DMS 273 (cell line): Measurements from ENCODE around the gene ZFY.
"Not testable (repeated sequence)": the region's sequence is repeated elsewhere in the genome, so short reads cannot be mapped to it uniquely, and the experiment has no call there.

Source experiments
- DNase-seq: peaks from one replicate; lab custom pipeline; 2025; ENCODE audit not compliant: unreplicated experiment; lab: John Stamatoyannopoulos, UW

The ZFY gene

DNA sequence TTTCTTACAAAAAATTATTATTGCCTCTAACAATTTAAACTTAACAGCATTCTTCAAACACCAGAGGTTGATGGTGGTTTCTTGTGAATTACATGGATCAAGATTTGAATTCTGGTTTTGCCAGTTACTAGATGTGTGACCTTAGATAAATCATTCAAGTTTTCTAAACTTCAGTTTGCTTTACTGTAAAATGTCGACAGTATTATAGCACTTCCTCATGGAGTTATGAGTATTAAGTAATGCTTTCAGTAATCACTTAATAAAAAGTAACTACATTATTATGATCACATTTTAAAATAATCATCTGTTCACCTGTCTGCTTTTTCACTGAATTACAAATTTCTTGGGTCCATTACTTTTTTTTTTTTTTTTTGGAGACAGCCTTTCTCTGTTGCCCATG lies 37.5 kb downstream of the ZFY start:
- no peak for DNase-seq

DNA sequence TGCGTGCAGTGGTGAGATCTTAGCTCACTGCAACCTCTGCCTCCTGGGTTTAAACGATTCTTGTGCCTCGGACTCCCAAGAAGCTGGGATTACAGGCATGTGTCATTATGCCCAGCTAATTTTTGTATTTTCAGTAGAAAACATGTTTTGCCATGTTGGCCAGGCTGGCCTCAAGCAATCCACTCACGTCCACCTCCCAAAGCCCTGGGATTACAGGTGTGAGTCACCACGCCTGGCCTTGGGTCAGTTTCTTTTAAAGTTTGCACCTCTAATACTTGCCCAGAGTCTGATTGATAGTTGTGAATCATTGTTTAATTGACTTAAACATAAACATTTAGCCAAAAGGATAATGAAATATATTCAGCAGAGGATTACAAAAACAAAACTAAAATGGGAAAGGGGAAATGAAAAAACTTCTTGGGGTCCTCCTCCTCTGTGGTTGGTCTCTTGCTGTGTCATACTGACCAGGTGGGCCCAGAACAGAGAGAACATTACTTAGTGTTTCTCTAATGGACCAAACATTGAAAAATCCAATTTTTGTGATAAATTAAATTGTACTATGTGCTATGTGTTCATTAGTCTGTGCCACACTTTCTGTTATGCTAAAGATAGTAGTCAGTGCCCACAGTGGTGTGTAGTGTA lies 38.0 kb downstream of the ZFY start:
- no peak for DNase-seq

DNA sequence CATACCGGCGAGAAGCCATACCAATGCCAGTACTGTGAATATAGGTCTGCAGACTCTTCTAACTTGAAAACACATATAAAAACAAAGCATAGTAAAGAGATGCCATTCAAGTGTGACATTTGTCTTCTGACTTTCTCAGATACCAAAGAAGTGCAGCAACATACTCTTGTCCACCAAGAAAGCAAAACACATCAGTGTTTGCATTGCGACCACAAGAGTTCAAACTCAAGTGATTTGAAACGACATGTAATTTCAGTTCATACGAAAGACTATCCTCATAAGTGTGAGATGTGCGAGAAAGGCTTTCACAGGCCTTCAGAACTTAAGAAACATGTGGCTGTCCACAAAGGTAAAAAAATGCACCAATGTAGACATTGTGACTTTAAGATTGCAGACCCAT lies 44.1 kb downstream of the ZFY start:
- DNase-seq = no peak

DNA sequence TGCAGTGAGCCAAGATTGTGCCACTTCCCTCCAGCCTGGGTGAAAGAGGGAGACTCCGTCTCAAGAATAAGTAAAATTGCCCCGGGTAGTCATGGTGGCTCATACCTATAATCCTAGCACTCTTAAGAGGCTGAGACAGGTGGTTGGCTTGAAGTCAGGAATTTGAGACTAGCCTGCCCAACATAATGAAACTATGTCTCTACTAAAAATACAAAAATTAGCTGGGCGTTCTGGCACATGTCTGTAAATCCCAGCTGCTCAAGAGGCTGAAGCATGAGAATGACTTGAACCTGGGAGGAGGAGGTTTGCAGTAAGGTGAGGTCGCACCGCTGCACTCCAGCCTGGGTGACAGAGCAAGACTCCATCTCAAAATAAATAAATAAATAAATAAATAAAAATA lies 49.3 kb downstream of the ZFY start:
- no peak for DNase-seq

DNA sequence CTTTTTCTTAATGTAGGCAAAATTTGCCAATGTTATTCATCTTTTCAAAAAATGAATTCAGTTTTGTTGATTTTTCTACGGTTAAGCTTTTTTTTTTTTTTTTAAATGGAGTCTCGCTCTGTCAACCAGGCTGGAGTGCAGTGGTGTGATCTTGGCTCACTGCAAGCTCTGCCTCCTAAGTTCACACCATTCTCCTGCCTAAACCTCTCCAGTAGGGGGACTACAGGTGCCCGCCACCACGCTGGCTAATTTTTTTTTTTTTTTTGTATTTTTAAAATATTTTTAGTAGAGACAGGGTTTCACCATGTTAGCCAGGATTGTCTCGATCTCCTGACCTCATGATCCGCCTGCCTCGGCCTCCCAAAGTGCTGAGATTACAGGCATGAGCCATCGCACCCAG lies 52.0 kb downstream of the ZFY start:
- DNase-seq = not testable (repeated sequence)

DNA sequence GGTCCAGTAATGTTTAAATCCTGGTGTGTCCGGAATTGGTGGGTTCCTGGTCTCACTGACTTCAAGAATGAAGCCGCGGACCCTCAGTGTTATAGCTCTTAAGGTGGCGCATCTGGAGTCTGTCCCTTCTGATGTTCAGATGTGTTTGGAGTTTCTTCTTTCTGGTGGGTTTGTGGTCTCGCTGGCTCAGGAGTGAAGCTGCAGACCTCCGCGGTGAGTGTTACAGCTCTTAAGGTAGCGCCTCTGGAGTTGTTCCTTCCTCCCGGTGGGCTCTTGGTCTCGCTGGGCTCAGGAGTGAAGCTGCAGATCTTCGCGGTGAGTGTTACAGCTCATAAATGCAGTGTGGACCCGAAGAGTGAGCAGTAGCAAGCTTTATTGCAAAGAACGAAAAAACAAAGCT lies 62.2 kb downstream of the ZFY start:
- not testable (repeated sequence) for DNase-seq

DNA sequence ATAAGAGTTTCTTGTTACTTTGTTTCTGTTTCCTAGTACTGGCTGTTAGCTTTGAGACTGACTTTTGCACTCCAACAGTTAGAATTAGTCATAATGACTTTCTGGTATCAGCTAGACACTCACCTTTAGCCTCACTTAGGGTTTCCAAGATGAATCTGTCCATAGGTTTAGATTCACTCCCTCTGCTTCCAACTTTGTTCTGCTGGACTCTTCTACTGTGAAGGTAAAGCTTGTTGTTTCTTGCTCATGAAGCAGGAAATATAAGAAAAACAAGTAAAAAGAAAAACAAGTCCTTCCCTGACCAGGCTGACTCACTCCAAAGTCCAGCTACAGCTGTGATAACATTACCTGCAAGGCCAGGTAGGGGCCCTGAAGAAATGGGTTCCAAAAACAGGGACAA lies 67.0 kb downstream of the ZFY start:
- no peak for DNase-seq

DNA sequence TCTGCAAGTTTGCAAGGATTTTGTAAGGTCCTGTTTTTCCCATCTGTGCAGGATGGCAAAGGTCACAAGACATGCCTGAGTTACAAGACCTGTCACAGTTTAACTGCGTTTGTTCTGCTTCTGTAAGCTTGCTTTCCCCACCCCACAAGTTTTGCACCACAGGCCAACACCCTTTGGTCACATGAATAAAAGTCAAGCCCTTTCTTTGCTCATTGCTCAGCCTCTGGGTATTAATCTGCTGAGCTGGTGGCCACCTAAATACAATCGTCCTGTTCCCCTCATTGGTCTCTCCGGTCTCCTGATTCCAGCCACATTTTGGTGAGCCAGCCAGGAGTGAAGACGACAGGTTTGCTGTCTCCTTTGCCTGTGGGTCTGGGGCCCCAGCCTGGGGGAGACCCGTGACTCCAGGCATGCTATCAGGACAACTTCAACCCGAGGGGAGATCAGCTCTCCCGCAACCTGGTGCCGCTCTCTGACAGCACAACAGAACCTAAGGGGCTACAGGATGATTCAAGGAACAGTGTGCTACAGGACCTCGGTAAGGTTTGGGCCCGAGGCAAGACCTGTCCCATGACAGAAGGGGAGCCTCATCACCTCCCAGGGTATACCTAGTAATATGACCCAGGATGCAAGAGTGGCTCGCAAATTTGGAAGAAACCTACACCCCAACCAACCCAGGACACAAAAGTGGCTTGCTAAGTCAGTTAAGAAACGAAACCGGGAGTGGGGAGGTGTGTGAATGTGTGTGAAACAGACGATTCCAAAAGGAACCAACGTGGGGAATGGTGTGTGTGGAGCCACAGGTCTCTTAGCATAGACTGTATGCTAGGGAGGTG lies 67.7 kb downstream of the ZFY start:
- DNase-seq = no peak

DNA sequence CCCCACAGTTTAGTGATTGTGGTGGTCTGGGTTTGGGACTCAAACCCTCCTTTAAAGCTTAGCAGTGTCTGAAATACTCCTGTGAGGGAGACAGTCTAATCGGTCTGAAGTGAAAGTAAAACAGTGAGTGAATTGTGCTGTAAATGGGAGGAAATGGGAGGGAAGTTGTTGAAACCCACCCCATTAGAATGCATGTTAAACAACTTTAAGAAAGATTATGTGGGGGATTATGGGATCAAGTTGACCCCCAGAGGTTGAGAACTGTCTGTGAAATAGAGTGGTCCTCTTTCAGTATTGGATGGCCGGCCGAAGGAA lies 68.3 kb downstream of the ZFY start:
- DNase-seq = no peak

DNA sequence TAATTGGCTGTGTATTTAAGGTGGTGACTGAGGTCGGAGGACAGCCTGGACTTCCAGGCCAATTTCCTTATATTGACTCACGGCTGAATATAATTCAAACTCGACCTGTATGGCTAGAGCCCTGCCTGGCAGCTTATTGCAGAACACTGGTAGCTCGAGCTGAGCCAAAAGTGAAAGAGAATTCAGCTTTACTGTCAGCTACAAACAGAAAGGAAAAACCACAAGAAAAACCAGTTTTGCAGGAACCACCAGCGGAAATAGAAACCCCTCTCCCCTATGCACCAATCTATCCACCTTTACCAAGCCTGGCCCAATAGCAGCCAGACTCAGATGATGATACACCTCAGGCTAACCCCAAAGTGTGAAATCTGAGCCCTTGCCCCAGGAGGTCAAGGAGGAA lies 68.7 kb downstream of the ZFY start:
- DNase-seq = no peak

DNA sequence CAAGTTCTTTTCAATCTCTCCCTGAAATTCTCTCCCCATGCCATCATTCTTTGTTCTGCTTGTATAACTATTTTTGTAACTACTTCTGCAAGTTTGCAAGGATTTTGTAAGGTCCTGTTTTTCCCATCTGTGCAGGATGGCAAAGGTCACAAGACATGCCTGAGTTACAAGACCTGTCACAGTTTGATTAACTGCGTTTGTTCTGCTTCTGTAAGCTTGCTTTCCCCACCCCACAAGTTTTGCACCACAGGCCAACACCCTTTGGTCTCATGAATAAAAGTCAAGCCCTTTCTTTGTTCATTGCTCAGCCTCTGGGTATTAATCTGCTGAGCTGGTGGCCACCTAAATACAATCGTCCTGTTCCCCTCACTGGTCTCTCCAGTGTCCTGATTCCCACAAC lies 70.8 kb downstream of the ZFY start:
- not testable (repeated sequence) for DNase-seq

DNA sequence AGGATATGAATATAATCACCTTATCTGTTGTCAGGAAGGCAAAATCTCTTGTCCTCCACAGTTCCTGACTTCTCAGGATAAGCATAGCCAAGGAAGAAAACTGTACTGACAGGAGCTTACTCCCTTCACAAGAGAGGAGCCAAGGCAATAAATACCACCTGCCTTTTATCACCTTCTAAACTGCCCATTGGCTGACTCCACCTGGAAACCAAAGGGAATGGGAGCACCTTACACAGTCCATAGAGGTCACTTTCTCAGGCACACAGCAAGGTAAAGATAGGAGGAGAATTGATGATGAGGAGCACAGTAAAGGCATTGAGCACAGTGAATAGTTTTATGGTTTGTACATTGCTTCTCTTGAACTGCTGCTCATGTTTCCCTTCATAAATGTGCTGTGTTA lies 72.8 kb downstream of the ZFY start:
- DNase-seq = no peak

DNA sequence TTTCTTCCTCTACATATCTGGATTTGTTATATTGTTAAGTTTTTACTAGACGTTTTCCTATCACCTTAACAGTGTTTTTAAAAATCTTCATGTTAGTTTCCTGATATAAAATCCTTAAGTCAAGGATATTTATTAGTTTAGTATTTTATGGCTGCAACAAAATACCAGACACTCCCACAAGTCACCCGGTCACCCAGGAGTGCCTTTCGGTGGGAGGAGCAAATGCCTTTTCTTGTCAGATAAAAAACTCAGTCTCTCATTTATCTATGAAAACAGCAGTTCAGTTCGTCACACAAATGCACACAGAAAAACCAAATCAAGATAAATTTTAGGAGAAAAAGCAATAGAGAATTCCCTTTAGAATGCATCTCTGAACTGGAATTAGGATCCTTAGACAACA lies 77.0 kb downstream of the ZFY start:
- DNase-seq = no peak

DNA sequence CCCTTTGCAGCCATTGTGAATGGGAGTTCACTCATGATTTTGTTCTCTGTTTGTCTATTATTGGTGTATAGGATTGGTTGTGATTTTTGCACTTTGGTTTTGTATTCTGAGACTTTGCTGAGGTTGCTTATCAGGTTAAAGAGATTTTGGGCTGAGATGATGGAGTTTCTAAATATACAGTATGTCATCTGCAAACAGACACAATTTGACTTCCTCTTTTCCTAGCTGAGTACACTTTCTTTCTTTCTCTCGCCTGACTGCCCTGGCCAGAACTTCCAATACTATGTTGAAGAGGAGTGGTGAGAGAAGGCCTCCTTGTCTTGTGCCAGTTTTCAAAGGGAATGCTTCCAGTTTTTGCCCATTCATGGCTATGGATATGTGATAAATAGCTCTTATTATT lies 81.4 kb downstream of the ZFY start:
- DNase-seq = no peak

DNA sequence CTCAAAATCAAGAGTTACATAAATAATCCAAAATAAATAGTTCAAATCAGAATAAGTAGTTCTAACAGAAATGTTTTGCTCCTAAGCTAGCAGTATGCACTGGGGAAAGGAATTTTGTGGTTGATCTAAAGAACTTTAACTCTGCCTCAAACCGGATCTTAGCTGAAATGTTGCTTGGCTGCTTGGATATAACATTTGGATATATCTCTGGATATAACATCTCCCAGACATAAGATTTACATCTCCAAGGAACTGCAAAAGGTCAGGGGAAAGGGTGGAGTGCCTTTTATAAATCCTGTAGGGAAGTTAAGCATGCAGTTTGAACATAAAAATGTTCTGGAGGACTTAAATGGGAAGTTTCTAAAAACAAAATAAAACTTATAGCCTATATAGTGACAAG lies 83.4 kb downstream of the ZFY start:
- DNase-seq = no peak

DNA sequence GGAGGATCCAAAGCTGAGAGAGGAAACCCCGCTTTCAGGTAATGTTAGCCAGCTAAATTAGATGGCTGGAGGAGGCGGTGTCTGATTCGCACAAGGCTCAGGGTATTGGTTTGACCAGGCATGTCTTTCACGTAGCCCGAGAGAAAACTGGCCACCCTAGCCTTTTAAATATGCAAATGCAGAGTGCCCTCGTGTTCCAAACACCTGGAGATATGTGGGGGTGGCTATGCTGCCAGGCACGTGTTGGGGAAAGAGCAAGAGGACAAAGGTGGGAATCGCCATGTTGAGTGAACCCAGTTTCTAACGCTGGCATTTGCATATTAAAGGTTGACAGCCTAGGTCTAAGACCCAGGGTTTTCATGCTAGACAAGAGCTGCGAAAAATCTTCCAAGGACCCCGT lies 84.4 kb downstream of the ZFY start:
- no peak for DNase-seq

DNA sequence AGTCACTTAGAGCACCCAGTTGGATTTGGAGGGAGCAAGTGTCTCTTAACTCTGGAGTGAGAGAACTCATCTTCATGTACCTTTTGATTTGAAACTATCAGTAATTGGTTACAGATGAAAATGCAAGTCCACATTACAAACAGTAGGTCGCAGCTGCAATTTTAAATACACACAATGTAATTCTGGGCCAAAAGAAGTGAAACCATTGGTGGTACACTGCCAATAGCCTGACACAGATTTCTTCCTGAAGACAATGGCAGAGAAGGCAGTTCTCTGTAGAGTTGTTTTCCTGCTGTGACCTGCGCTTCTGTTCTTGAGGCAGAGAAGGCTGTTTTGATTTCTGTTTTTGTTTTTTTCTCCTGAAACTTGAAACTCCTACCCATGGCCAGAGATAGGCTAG lies 86.0 kb downstream of the ZFY start:
- DNase-seq = no peak

DNA sequence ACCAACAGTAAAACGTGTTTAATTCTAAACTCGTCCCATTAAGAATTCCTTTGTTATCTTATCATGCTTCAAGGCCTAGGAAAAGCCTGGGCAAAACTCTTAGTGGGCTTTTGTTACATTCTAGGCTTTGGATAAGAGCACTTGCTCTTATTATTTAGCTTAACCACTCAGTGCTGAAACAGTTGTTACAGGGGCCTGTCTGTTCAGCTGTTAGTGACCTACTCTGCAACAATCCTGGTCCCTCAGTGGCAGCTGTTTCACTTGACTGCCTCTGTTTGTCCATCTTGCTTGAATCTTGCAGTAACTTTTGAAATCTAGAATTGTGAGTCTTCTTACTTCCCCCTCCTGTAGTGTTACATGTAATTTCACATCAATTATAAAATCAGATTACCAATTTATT lies 88.4 kb downstream of the ZFY start:
- DNase-seq = no peak

DNA sequence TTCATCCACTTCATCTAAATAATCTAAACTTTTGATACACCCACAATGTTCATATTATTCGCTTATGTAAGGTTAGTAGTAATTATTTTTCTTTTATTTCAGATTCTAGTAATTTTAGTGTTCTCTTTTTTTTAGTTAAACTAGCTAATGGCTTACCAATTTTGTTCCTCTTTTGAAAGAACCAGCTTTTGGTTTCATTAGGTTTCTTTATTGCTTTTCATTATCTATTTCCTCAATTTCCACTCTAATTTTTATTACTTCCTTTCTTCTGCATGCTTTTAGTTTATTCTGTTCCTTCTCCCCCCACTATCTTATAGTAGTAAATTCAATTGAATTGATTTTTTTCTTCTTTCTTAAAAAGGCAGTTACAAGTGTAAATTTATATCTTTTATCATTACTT lies 90.2 kb downstream of the ZFY start:
- no peak for DNase-seq
